Osteoblast (primary cell): ENCODE data around the gene GPR85. TPM values are rescaled to one million over a fixed set of nuclear protein-coding genes. Genes with fewer than 3 reads are reported as not detected.

Experiments
- DNase-seq: peaks from one replicate; pipeline ENCODE4 v3.0.0; 2011; ENCODE audit warnings: low spot score, mixed read lengths; ENCODE audit not compliant: insufficient read length; ENCODE audit errors: missing footprints
- H2AFZ ChIP-seq: 2 replicates; pipeline ENCODE4 v1.6.0; 2011; ENCODE audit warnings: mild to moderate bottlenecking, low read length
- H3K27ac ChIP-seq: 2 replicates; pipeline ENCODE4 v1.5.1; 2011; ENCODE audit warnings: mild to moderate bottlenecking, low read depth, low read length, moderate library complexity
- H3K27me3 ChIP-seq: 2 replicates; pipeline ENCODE4 v1.6.0; 2012; ENCODE audit warnings: mild to moderate bottlenecking, control low read depth, inconsistent platforms, low read length, moderate library complexity; ENCODE audit not compliant: insufficient read depth
- H3K36me3 ChIP-seq: 2 replicates; pipeline ENCODE4 v1.5.1; 2011; ENCODE audit warnings: mild to moderate bottlenecking, low read length, control low read depth, moderate library complexity; ENCODE audit not compliant: insufficient read depth
- H3K4me1 ChIP-seq: 2 replicates; pipeline ENCODE4 v1.5.1; 2011; ENCODE audit warnings: mild to moderate bottlenecking, low read length, control low read depth, moderate library complexity; ENCODE audit not compliant: insufficient read depth
- H3K4me2 ChIP-seq: 2 replicates; pipeline ENCODE4 v1.6.0; 2011; ENCODE audit warnings: mild to moderate bottlenecking, low read length; ENCODE audit not compliant: insufficient read depth
- H3K4me3 ChIP-seq: fragments of 200-600 bp; sonication (generic); 3 replicates; pipeline ENCODE4 v1.5.1; 2012; ENCODE audit warnings: mild to moderate bottlenecking, low read length, inconsistent platforms; ENCODE audit not compliant: insufficient read depth
- H3K79me2 ChIP-seq: 2 replicates; pipeline ENCODE4 v1.6.0; 2012; ENCODE audit warnings: mild to moderate bottlenecking, low read length, control low read depth, inconsistent platforms; ENCODE audit not compliant: insufficient read depth
- H3K9me3 ChIP-seq: 2 replicates; pipeline ENCODE4 v1.5.1; 2011; ENCODE audit warnings: low read depth, low read length, control low read depth
- H4K20me1 ChIP-seq: 2 replicates; pipeline ENCODE4 v1.6.0; 2012; ENCODE audit warnings: mild to moderate bottlenecking, low read length, control low read depth; ENCODE audit not compliant: insufficient read depth
- CTCF ChIP-seq: IDR thresholded peaks from 2 replicates; pipeline ENCODE4 v1.5.1; 2011; ENCODE audit warnings: mild to moderate bottlenecking, low read depth, low read length, moderate library complexity; ENCODE audit errors: extremely low read depth
- total RNA-seq: library from RNA; depleted of rRNA; stranded (reverse); fragments of >200 nt; gene quantifications from 2 replicates; pipeline ENCODE4 v1.2.3, GENCODE V29; 2012

Gene GPR85
- total RNA-seq, 1 donor, result 7.2 TPM

- Histone ChIP-seq H3K27me3 (no peaks in the 10 kb centered on the region), H3K4me2 (no peak overlapping the region), H3K4me3 (no peak overlapping the region), H2AFZ (no peak overlapping the region), H3K4me1 (no peaks in the 10 kb centered on the region), H3K9me3 (no peaks in the 10 kb centered on the region), H3K36me3 (no peaks in the 10 kb centered on the region), H3K27ac (no peak overlapping the region), H4K20me1 (no peaks in the 10 kb centered on the region), H3K79me2 (no peaks in the 10 kb centered on the region)
- no peak for TF ChIP-seq CTCF
- no peak for DNase-seq
Observed at GRCh38 chr7:113076703-113077102, 9.9 kb downstream of the GPR85 start.

- DNase-seq, result no peak
- Histone ChIP-seq H3K4me1 (no peaks in the 10 kb centered on the region), H3K9me3 (no peaks in the 10 kb centered on the region), H3K36me3 (no peaks in the 10 kb centered on the region), H2AFZ (no peak overlapping the region), H3K27me3 (no peaks in the 10 kb centered on the region), H3K4me2 (no peak overlapping the region), H3K4me3 (no peak overlapping the region), H3K79me2 (no peaks in the 10 kb centered on the region), H4K20me1 (no peaks in the 10 kb centered on the region), H3K27ac (no peak overlapping the region)
- no peak for TF ChIP-seq CTCF
Observed at GRCh38 chr7:113071465-113071864, 15.2 kb downstream of the GPR85 start.

- TF ChIP-seq CTCF, result no peak
- no peak overlapping the region for H2AFZ ChIP-seq
- H3K9me3 ChIP-seq, result no peaks in the 10 kb centered on the region
- no peaks in the 10 kb centered on the region for H3K4me1 ChIP-seq
- no peak overlapping the region for H3K4me2 ChIP-seq
- H3K27ac ChIP-seq, result no peak overlapping the region
- H4K20me1 ChIP-seq, result no peaks in the 10 kb centered on the region
- no peaks in the 10 kb centered on the region for H3K36me3 ChIP-seq
- no peak overlapping the region for H3K4me3 ChIP-seq
- H3K27me3 ChIP-seq, result no peaks in the 10 kb centered on the region
- no peaks in the 10 kb centered on the region for H3K79me2 ChIP-seq
- DNase-seq, result no peak
Observed at GRCh38 chr7:113062499-113062898, 24.1 kb downstream of the GPR85 start.

GRCh38 chr7:113060100-113060499, 26.5 kb downstream of the GPR85 start:
- Histone ChIP-seq H3K9me3 (no peaks in the 10 kb centered on the region), H3K79me2 (no peaks in the 10 kb centered on the region), H3K36me3 (no peaks in the 10 kb centered on the region), H3K4me3 (no peak overlapping the region), H2AFZ (no peak overlapping the region), H3K27ac (no peak overlapping the region), H4K20me1 (no peaks in the 10 kb centered on the region), H3K27me3 (no peaks in the 10 kb centered on the region), H3K4me2 (no peak overlapping the region), H3K4me1 (no peaks in the 10 kb centered on the region)
- no peak for TF ChIP-seq CTCF
- DNase-seq, result no peak
